HEK293 (cell line): ENCODE measurements around the gene TMEM134.

Experiments
- CTCF ChIP-seq: fragments of 450-650 bp; formaldehyde crosslinking; IDR thresholded peaks from 2 replicates; pipeline ENCODE4 v1.5.1; 2016; ENCODE audit warnings: missing biosample characterization, missing genetic modification characterization
- EGR2 ChIP-seq: fragments of 450-650 bp; formaldehyde crosslinking; IDR thresholded peaks from 2 replicates; pipeline ENCODE4 v1.5.1; 2016; ENCODE audit warnings: low read depth, missing biosample characterization, missing genetic modification characterization
- MZF1 ChIP-seq: fragments of 450-650 bp; formaldehyde crosslinking; IDR thresholded peaks from 2 replicates; pipeline ENCODE4 v1.5.1; 2017; ENCODE audit warnings: missing biosample characterization, missing genetic modification characterization, borderline replicate concordance
- ZBTB48 ChIP-seq: fragments of 450-650 bp; formaldehyde crosslinking; IDR thresholded peaks from 2 replicates; pipeline ENCODE4 v1.5.1; 2016; ENCODE audit warnings: missing biosample characterization, missing genetic modification characterization
- ZNF274 ChIP-seq, 2 experiments: fragments of 200-500 bp in 1 of 2; fragments of 450-650 bp in 1 of 2; sonication (Bioruptor generic) in 1 of 2; formaldehyde crosslinking in 1 of 2; IDR thresholded peaks; 2 replicates each; pipeline versions ENCODE4 v1.5.1 to v1.6.1; 2014 to 2016; ENCODE audit warnings: borderline replicate concordance in 1 of 2, inconsistent platforms in 1 of 2, low read length in 1 of 2, missing biosample characterization in 1 of 2, missing genetic modification characterization in 1 of 2
- ZNF76 ChIP-seq: fragments of 450-650 bp; formaldehyde crosslinking; IDR thresholded peaks from 2 replicates; pipeline ENCODE4; 2016; ENCODE audit warnings: low read depth, missing biosample characterization, missing genetic modification characterization, borderline replicate concordance

- no peak for TF ChIP-seq EGR2
- TF ChIP-seq CTCF: no peak
- TF ChIP-seq ZBTB48 (tag by site-specific recombination): no peak
- no peak for TF ChIP-seq MZF1
- no peak for TF ChIP-seq ZNF274 (IDR thresholded peaks at IDR 0.05; ENCODE audit: low read length)
- no peak for TF ChIP-seq ZNF274 (tag by site-specific recombination; IDR thresholded peaks at IDR 0.05; ENCODE audit: borderline replicate concordance)
- TF ChIP-seq ZNF76 (tag by site-specific recombination): no peak
Measured at GRCh38 chr11:67489203-67489884, 20.3 kb upstream of the TMEM134 start.
